PC-9 (cell line): ENCODE data around the gene DGKE.

Experiments used
- EZH2 ChIP-seq: fragments of 200-600 bp; sonication (generic); IDR thresholded peaks from 2 replicates; pipeline ENCODE4 v1.8.0; 2017; ENCODE audit warnings: antibody characterized with exemption, low read depth
- TF ChIP-seq, protein P1 (sequence below): fragments of 200-600 bp; sonication (generic); conservative IDR thresholded peaks from 2 replicates; pipeline ENCODE4 v1.6.1; 2017; ENCODE audit warnings: mixed run types, antibody characterized with exemption, mild to moderate bottlenecking, moderate library complexity

DNA sequence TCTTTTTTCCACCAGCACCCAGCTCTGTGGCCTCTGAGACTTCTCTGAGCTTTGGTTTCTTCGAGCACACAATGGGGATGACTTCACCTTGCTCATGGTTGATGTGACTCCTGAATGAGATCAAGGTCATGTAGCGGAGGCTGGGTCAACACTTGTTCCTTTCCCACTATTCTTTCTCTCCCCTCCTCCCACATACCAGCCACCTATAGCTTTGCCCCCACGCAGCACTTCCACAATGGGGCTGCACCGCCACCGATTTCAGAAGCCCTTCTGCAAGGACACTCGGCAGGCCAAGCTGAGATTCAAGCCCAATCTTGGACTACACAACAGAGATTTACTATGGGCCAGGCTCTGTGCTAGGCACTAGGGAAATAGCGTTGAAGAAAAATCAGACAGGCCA is 65.5 kb downstream of the DGKE start:
- TF ChIP-seq EZH2 = no peak
- TF ChIP-seq, protein P1, sequence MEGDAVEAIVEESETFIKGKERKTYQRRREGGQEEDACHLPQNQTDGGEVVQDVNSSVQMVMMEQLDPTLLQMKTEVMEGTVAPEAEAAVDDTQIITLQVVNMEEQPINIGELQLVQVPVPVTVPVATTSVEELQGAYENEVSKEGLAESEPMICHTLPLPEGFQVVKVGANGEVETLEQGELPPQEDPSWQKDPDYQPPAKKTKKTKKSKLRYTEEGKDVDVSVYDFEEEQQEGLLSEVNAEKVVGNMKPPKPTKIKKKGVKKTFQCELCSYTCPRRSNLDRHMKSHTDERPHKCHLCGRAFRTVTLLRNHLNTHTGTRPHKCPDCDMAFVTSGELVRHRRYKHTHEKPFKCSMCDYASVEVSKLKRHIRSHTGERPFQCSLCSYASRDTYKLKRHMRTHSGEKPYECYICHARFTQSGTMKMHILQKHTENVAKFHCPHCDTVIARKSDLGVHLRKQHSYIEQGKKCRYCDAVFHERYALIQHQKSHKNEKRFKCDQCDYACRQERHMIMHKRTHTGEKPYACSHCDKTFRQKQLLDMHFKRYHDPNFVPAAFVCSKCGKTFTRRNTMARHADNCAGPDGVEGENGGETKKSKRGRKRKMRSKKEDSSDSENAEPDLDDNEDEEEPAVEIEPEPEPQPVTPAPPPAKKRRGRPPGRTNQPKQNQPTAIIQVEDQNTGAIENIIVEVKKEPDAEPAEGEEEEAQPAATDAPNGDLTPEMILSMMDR = no peak
